Endothelial cell of umbilical vein (primary cell): ENCODE data around the gene AAGAB. TPM values are rescaled to one million over a fixed set of nuclear protein-coding genes. Genes with fewer than 3 reads are reported as not detected.

Experiments
- BruUV-seq: library from RNA; stranded (reverse); fragments of 400-500 nt; replicated peaks from 2 replicates; lab custom pipeline; 2021; lab: Mats Ljungman, UMichigan
- CTCF ChIA-PET: fragments of 300-600, 350-600 bp; sonication (Branson Sonifier 250); formaldehyde crosslinking; loops from one replicate; lab custom pipeline; 2021; ENCODE audit warnings: antibody characterized with exemption, inconsistent platforms; lab: Charles Lee
- POLR2A ChIA-PET: fragments of 300-600, 350-600 bp; sonication (Branson Sonifier 250); formaldehyde crosslinking; loops from one replicate; lab custom pipeline; 2021; ENCODE audit warnings: antibody characterized with exemption, inconsistent platforms; lab: Charles Lee
- DNase-seq: peaks from one replicate; pipeline ENCODE4 v3.0.0-alpha.2; 2011; ENCODE audit warnings: low read depth, low spot score
- FAIRE-seq: peaks from 2 replicates; lab custom pipeline; 2011; peaks lifted over from hg19 to GRCh38; lab: Jason Lieb, UNC
- H2AFZ ChIP-seq: 2 replicates; pipeline ENCODE4 v1.6.0; 2012; ENCODE audit warnings: low read depth, low read length, control low read depth, inconsistent platforms
- H3K27ac ChIP-seq: 2 replicates; pipeline ENCODE4 v1.5.1; 2011; ENCODE audit warnings: low read depth, mild to moderate bottlenecking, control low read depth, low read length, moderate library complexity; ENCODE audit not compliant: insufficient read depth
- H3K27me3 ChIP-seq, 2 experiments: 2 replicates each; pipeline versions ENCODE4 v1.6.0 to v1.6.1; 2011; ENCODE audit warnings: low read length in 2 of 2, mixed read lengths in 1 of 2; ENCODE audit not compliant: control insufficient read depth in 2 of 2, insufficient read depth in 2 of 2
- H3K36me3 ChIP-seq, 2 experiments: 2 replicates in 1 of 2; 3 replicates in 1 of 2; pipeline ENCODE4 v1.5.1; 2011; ENCODE audit warnings: low read length in 2 of 2, mild to moderate bottlenecking in 1 of 2, moderate library complexity in 1 of 2; ENCODE audit not compliant: control insufficient read depth in 2 of 2, insufficient read depth in 2 of 2; ENCODE audit errors: extremely low read depth in 1 of 2
- H3K4me1 ChIP-seq: 3 replicates; pipeline ENCODE4 v1.5.1; 2011; ENCODE audit warnings: mild to moderate bottlenecking, low read length; ENCODE audit not compliant: control insufficient read depth, insufficient read depth; ENCODE audit errors: extremely low read depth
- H3K4me2 ChIP-seq: 2 replicates; pipeline ENCODE4 v1.6.1; 2011; ENCODE audit warnings: low read length, control low read depth, mixed read lengths; ENCODE audit not compliant: insufficient read depth
- H3K4me3 ChIP-seq, 3 experiments: fragments of 200-600 bp in 1 of 3; sonication (generic), shearing (Covaris generic) in 1 of 3; replicated peaks in 1 of 3; 2 replicates each; pipeline ENCODE4 v1.5.1; 2011 to 2016; ENCODE audit warnings: control low read depth in 3 of 3, low read length in 3 of 3, mild to moderate bottlenecking in 2 of 3, inconsistent platforms in 1 of 3, low read depth in 1 of 3, moderate library complexity in 1 of 3; ENCODE audit not compliant: insufficient read depth in 1 of 3
- H3K79me2 ChIP-seq: 2 replicates; pipeline ENCODE4 v1.6.0; 2012; ENCODE audit warnings: low read length, inconsistent platforms; ENCODE audit not compliant: control insufficient read depth, insufficient read depth
- H3K9ac ChIP-seq: replicated peaks from 2 replicates; pipeline ENCODE3; 2011; ENCODE audit warnings: low read length, control low read depth; ENCODE audit not compliant: insufficient read depth; ENCODE audit errors: extremely low read depth
- H3K9me1 ChIP-seq: replicated peaks from 3 replicates; pipeline ENCODE4 v1.6.0; 2011; ENCODE audit warnings: mild to moderate bottlenecking, low read length; ENCODE audit not compliant: control insufficient read depth, insufficient read depth; ENCODE audit errors: extremely low read depth
- H3K9me3 ChIP-seq: replicated peaks from 2 replicates; pipeline ENCODE4 v1.5.1; 2012; ENCODE audit warnings: low read length, inconsistent platforms; ENCODE audit not compliant: control insufficient read depth, insufficient read depth
- H4K20me1 ChIP-seq: replicated peaks from 2 replicates; pipeline ENCODE3; 2011; ENCODE audit warnings: mild to moderate bottlenecking, low read length; ENCODE audit not compliant: control insufficient read depth, insufficient read depth; ENCODE audit errors: extremely low read depth
- CTCF ChIP-seq, 2 donors: IDR thresholded peaks; 1 replicate in 1 of 2; 2 replicates in 1 of 2; pipeline ENCODE4 v1.5.1; 2011; ENCODE audit warnings: low read length in 2 of 2, mild to moderate bottlenecking in 2 of 2, moderate library complexity in 2 of 2, control low read depth in 1 of 2, inconsistent platforms in 1 of 2, low read depth in 1 of 2; ENCODE audit not compliant: insufficient read depth in 1 of 2; ENCODE audit errors: extremely low read depth in 1 of 2
- EZH2 ChIP-seq: IDR thresholded peaks from 2 replicates; pipeline ENCODE4 v1.6.1; 2012; ENCODE audit warnings: borderline replicate concordance, low read depth, mild to moderate bottlenecking, moderate library complexity, low read length, inconsistent platforms; ENCODE audit not compliant: severe bottlenecking
- FOS ChIP-seq: IDR thresholded peaks from 2 replicates; pipeline ENCODE4 v1.6.1; 2011; ENCODE audit warnings: mild to moderate bottlenecking, low read length, moderate library complexity, borderline replicate concordance; ENCODE audit not compliant: insufficient read depth
- GATA2 ChIP-seq: IDR thresholded peaks from 2 replicates; pipeline ENCODE4 v1.7.0; 2011; ENCODE audit warnings: low read depth, mild to moderate bottlenecking, moderate library complexity, mixed read lengths, low read length; ENCODE audit not compliant: insufficient read length, insufficient read depth
- JUN ChIP-seq: IDR thresholded peaks from 2 replicates; pipeline ENCODE4 v1.6.1; 2011; ENCODE audit warnings: borderline replicate concordance, low read depth; ENCODE audit not compliant: insufficient read length, insufficient read depth
- MAX ChIP-seq: IDR thresholded peaks from 2 replicates; pipeline ENCODE4 v1.6.1; 2011; ENCODE audit not compliant: insufficient read depth, insufficient read length
- MYC ChIP-seq: IDR thresholded peaks from one replicate; pipeline ENCODE4 v1.6.1; 2011; ENCODE audit warnings: mild to moderate bottlenecking, low read depth, low read length
- POLR2A ChIP-seq: IDR thresholded peaks from 2 replicates; pipeline ENCODE4 v1.6.1; 2012; ENCODE audit warnings: low read depth, mild to moderate bottlenecking, control low read depth, low read length
- POLR2AphosphoS5 ChIP-seq: IDR thresholded peaks from 2 replicates; pipeline ENCODE4 v1.6.1; 2012; ENCODE audit warnings: low read depth, mild to moderate bottlenecking, control low read depth, low read length, moderate library complexity; ENCODE audit not compliant: insufficient read depth
- dilution Hi-C: fragments of 300-500 bp; cut with MboI; formaldehyde crosslinking; loops from one replicate; pipeline ENCODE4 v1.15.0; 2019; ENCODE audit warnings: low sequenced_read_pairs; ENCODE audit not compliant: extremely low pct_ligation_motif_present
- intact Hi-C: fragments of 100-400 bp; cut with micrococcal nuclease; formaldehyde crosslinking; loops from one replicate; pipeline ENCODE4 v1.10.0; 2022
- polyA plus RNA-seq, 4 experiments: library from polyadenylated mRNA; depleted of rRNA in 3 of 4; stranded (reverse) in 3 of 4; unstranded in 1 of 4; fragments of >200 nt; gene quantifications; 2 replicates each; pipeline versions ENCODE4 v1.2.1 to v1.2.3, GENCODE V29; 2011 to 2012; ENCODE audit warnings: missing spikeins in 1 of 4
- total RNA-seq: library from RNA; stranded (reverse); gene quantifications from 2 replicates; pipeline ENCODE4 v1.2.3, GENCODE V29; 2021

AAGAB gene
- total and polyA plus RNA-seq, 2 donors (not counting 3 experiments of a cell fraction or from before 2014, with no cell fraction given) = 21.2 to 42.6 TPM

- DNase-seq = no peak
- Histone ChIP-seq H3K79me2 (peaks cover 36% of the 10 kb centered on the region), H3K27me3 (no peaks in the 10 kb centered on the region), H3K9me1 (no peaks in the 10 kb centered on the region), H3K27ac (no peak overlapping the region), H4K20me1 (no peaks in the 10 kb centered on the region), H3K4me1 (peaks cover 31% of the 10 kb centered on the region), H3K9ac (no peak overlapping the region), H2AFZ (no peak overlapping the region), H3K9me3 (no peaks in the 10 kb centered on the region), H3K4me2 (no peak overlapping the region), H3K36me3 (peaks cover 12 to 17% of the 10 kb centered on the region in 2 experiments), H3K4me3 (no peak overlapping the region)
- intact Hi-C loops = no loop called here
- dilution Hi-C loops = no loop called here
- ChIA-PET CTCF (interaction anchor here (1.0 to 1.9 kb wide), 3 partner anchors 74 to 234 kb away, joined by 3 to 4 read pairs (median 3); no protein-coding TSS in a partner anchor), POLR2A (no interaction called here)
- FAIRE-seq = no peak
- TF ChIP-seq POLR2AphosphoS5 (no peak), CTCF (IDR thresholded peaks at IDR 0.05; ENCODE audit: extremely low read depth in 1 of 2, insufficient read depth in 1 of 2, low read depth in 1 of 2, low read length in 2 of 2) (peak in 1 of 2 donors; percentile 16)
- no TSS peak for BruUV-seq
Observed at GRCh38 chr15:67180514-67181191, 73.8 kb downstream of the AAGAB start.

GRCh38 chr15:67180035-67180434 is 74.4 kb downstream of the AAGAB start:
- H3K36me3 ChIP-seq = peaks cover 12 to 17% of the 10 kb centered on the region in 2 experiments
- no peaks in the 10 kb centered on the region for H3K27me3 ChIP-seq
- BruUV-seq = no TSS peak
- no peak overlapping the region for H3K4me3 ChIP-seq
- peak overlapping the region; percentile 92 for H3K27ac ChIP-seq
- H3K9ac ChIP-seq = no peak overlapping the region
- TF ChIP-seq CTCF (IDR thresholded peaks at IDR 0.05; ENCODE audit: extremely low read depth in 1 of 2, insufficient read depth in 1 of 2, low read depth in 1 of 2, low read length in 2 of 2) (no peak), GATA2 (no peak), FOS (no peak), POLR2AphosphoS5 (no peak), MYC (no peak), MAX (no peak), JUN (no peak), EZH2 (no peak), POLR2A (no peak)
- H3K4me1 ChIP-seq = peaks cover 37% of the 10 kb centered on the region
- H2AFZ ChIP-seq = no peak overlapping the region
- intact Hi-C loops = no loop called here
- POLR2A ChIA-PET = no interaction called here
- peaks cover 42% of the 10 kb centered on the region for H3K79me2 ChIP-seq
- FAIRE-seq (no peak), DNase-seq (no peak)
- no peak overlapping the region for H3K4me2 ChIP-seq
- H4K20me1 ChIP-seq = no peaks in the 10 kb centered on the region
- H3K9me3 ChIP-seq = no peaks in the 10 kb centered on the region
- dilution Hi-C loops = no loop called here
- CTCF ChIA-PET = interaction anchor here (1.9 kb wide), 1 partner anchor 73 kb away, joined by 4 read pairs; no protein-coding TSS in a partner anchor
- no peaks in the 10 kb centered on the region for H3K9me1 ChIP-seq
